Measurements from ENCODE around the gene USP11.

The USP11 gene

DNA sequence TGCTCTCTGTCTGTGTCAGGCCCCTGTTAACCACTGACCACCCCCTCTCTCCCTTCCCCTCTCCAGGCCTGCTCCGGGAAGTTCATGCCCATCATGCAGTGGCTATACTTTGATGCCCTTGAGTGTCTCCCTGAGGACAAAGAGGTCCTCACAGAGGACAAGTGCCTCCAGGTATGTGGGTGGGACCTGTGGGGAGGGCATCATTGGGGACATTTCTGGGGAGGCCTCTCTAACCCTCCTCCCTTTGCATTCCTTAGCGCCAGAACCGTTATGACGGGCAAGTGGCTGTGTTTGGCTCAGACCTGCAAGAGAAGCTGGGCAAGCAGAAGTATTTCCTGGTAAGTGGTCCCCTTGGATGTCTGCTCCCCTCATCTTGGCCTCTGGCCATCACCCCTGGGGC, 29.9 kb upstream of the USP11 start:
- FAIRE-seq: no peak
- no peak for DNase-seq (ENCODE audit: low spot score)

DNA sequence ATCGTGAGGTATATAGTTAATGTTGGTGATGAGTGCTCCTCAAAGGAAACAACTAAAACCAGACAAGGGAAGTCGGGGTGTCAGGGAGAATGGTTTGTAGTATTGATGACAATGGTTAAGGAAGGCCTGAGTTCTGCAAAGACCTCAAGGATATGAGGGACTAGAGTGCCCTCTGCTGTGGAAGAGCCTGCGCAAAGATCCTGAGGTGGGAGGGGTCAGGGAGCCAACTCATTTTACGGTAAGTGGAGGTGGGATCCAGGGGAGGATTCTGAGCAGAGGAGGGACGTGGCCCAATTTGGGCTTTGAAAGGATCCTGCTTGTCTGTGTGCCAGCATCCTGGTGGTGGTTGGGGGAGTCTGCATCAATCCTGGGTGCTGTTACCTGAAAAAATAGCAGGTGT, 27.8 kb upstream of the USP11 start:
- DNase-seq (ENCODE audit: low spot score) (no peak), FAIRE-seq (no peak)

- FAIRE-seq: no peak
- DNase-seq (ENCODE audit: low spot score): no peak
Measured at GRCh38 chrX:47206316-47206715, 26.5 kb upstream of the USP11 start.

- FAIRE-seq: no peak
Measured at GRCh38 chrX:47208108-47208507, 24.7 kb upstream of the USP11 start.

DNA sequence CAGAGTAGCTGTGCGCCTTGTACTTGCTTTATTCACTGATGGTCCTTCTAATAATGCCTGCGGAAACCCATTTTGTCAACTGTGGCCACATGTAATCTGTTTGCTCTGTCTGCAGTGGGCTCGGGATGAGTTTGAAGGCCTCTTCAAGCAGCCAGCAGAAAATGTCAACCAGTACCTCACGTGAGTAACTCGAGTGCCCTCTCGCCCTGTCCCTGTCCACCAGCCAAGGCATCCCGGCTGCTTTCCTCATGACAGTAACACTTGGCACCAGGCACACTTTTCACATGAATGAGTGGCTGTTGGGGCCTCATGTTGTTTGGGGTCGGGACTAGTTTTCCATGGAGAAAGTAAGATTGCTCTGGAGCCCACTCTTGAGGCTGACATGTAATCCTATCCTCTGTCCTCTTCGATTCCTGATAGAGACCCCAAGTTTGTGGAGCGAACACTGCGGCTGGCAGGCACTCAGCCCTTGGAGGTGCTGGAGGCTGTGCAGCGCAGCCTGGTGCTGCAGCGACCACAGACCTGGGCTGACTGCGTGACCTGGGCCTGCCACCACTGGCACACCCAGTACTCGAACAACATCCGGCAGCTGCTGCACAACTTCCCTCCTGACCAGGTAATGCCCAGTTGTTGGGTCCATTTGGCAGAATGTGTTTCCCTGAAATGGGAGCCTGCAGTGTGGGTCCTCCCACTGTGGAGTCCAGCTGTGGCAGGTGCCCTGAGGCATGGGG, 23.1 kb upstream of the USP11 start:
- DNase-seq (ENCODE audit: low spot score): no peak
- FAIRE-seq: no peak

More at GRCh38 chrX:47208108-47208507, 24.7 kb upstream of the USP11 start:
- DNase-seq (ENCODE audit: low spot score): no peak

GRCh38 chrX:47210661-47211425, 22.0 kb upstream of the USP11 start:
- no peak for DNase-seq (ENCODE audit: low spot score)
- no peak for FAIRE-seq

DNA sequence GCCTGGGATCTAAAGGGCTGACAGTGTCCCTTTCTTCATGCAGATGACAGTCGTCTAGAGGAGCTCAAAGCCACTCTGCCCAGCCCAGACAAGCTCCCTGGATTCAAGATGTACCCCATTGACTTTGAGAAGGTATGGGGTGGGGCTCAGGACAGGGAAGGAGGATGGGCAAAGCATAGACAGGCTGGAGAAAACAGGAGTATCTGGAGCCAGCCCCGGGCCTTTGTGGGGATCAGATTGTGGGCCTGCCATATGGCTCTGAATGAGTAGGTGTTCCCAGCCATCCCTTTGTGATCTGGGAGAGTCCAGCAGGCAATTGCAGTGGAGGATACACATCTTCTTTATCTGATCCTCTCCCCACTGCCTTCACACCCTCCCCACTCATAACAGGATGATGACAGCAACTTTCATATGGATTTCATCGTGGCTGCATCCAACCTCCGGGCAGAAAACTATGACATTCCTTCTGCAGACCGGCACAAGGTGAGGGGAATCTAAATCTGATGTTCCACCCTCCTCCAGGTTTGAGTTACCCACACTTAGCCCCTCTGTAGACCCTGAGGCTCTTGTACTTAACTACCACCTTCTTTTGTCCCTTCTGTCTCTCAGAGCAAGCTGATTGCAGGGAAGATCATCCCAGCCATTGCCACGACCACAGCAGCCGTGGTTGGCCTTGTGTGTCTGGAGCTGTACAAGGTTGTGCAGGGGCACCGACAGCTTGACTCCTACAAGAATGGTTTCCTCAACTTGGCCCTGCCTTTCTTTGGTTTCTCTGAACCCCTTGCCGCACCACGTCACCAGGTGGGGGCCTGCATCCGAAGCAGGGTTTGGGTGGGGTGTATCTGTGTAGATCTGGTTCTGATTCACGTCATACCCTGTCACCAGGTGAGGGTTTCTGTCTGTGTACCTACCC, 20.2 kb upstream of the USP11 start:
- FAIRE-seq: no peak
- no peak for DNase-seq (ENCODE audit: low spot score)

DNA sequence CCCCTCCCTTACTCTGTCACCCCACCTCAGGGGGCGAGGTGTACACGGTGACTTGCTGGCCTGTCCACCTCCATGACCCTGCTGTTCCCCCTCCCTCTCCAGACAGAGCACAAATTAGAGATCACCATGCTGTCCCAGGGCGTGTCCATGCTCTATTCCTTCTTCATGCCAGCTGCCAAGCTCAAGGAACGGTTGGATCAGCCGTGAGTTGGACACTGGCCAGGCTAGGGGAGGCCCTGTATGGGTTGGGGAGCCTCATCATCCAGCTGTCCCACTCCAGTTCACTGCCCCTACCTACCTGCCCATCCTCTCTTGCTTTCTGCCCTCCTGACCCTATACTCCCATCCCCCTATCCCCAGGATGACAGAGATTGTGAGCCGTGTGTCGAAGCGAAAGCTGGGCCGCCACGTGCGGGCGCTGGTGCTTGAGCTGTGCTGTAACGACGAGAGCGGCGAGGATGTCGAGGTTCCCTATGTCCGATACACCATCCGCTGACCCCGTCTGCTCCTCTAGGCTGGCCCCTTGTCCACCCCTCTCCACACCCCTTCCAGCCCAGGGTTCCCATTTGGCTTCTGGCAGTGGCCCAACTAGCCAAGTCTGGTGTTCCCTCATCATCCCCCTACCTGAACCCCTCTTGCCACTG, 18.3 kb upstream of the USP11 start:
- DNase-seq (ENCODE audit: low spot score): no peak
- no peak for FAIRE-seq

- FAIRE-seq: no peak
- DNase-seq (ENCODE audit: low spot score): no peak
Measured at GRCh38 chrX:47215291-47215900, 17.4 kb upstream of the USP11 start.

DNA sequence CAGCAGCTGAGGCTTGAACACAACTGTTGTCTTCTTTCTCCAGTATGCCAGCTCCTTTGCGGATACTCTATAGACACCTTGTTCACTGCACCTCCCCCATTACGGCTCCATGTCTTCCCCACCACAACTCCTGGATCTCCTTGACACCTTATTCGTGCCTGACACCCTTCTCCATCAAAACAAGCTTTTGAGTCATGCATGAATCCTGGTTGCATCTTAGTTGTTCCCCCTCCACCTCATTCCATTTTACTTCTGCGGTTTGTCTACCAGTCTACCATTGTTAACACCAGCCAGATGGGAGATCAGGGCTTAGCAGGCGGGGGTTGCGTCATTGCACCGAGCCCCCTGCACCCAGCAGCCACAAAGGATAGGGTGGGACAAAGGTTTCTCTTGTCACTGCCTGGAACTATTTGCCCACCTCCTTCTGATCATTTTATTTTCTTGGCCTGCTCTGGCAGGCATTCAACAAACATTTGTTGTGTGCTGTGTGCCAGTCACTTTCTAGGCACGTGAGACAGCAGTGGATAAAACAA, 16.4 kb upstream of the USP11 start:
- no peak for FAIRE-seq

GRCh38 chrX:47217121-47217851, 15.5 kb upstream of the USP11 start:
- FAIRE-seq (peak; percentile 21), DNase-seq (ENCODE audit: low spot score) (peak; percentile 48)

More for the DNA sequence above, 16.4 kb upstream of the USP11 start:
- DNase-seq (ENCODE audit: low spot score): no peak

- FAIRE-seq (peak; percentile 97), DNase-seq (ENCODE audit: low spot score) (peak; percentile 97)
Measured at GRCh38 chrX:47217852-47218279, 14.9 kb upstream of the USP11 start.

DNA sequence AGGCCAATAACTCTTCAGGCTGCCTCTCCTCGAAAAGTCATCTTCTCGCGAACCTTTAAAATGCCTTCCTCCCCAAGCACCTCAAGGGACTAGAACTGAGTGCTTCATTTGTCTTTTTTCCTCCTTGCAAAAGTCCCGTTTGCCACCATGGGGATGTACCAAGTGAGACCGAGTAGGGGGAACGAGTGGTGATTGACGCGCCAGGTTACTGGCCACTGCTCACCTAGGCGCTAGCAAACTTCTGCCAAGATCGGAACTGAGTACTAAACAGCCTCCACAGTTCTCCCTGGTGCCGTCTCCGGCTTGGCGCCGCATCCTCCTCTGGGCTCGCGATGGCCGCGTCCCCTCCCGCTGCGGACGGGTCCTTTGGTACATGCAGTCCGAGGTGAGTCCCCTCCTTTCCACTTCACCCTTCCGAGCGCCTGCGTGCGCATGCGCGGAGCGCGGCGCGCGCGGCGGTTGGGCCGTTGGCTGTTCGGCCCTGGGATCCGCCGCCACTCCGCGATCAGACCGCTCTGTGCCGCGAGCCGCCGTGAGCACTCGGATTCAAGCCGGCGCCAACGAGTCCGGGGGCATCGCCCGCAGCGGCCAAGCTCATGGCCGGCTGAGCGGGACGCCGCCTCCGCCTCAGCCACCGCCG, 14.4 kb upstream of the USP11 start, which contains the start of gene CDK16:
Gene CDK16 (plus strand): TSS at position 402 of the 640 bp plus-strand sequence. CDS start 4,877 bp downstream, outside the sequence.
- FAIRE-seq: no peak
- peak; percentile 65 for DNase-seq (ENCODE audit: low spot score)

GRCh38 chrX:47218920-47219815, 13.6 kb upstream of the USP11 start:
- DNase-seq (ENCODE audit: low spot score) (no peak), FAIRE-seq (no peak)

DNA sequence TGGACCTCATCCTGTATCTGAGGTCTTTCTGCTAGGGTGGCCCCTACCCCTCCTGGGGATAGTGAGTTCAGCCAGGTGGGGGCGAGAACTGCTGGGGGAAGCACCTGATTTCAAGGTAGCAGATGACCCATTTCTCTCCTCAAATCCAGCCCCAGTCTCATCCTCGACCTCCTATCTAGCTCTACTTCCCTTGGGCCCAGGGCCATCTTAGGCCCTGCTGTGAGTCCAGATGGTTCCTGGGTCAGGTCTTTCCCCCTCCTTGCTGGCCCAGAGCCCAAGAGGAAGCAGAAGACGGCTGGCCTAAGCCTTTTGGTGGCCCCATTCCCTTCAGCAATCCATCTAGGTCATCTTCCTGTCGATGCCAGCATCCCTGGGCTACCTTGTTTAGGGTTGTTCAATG, 11.1 kb upstream of the USP11 start:
- no peak for FAIRE-seq
- DNase-seq (ENCODE audit: low spot score): no peak

- DNase-seq (ENCODE audit: low spot score) (no peak), FAIRE-seq (no peak)
Measured at GRCh38 chrX:47222751-47223350, 10.0 kb upstream of the USP11 start.

DNA sequence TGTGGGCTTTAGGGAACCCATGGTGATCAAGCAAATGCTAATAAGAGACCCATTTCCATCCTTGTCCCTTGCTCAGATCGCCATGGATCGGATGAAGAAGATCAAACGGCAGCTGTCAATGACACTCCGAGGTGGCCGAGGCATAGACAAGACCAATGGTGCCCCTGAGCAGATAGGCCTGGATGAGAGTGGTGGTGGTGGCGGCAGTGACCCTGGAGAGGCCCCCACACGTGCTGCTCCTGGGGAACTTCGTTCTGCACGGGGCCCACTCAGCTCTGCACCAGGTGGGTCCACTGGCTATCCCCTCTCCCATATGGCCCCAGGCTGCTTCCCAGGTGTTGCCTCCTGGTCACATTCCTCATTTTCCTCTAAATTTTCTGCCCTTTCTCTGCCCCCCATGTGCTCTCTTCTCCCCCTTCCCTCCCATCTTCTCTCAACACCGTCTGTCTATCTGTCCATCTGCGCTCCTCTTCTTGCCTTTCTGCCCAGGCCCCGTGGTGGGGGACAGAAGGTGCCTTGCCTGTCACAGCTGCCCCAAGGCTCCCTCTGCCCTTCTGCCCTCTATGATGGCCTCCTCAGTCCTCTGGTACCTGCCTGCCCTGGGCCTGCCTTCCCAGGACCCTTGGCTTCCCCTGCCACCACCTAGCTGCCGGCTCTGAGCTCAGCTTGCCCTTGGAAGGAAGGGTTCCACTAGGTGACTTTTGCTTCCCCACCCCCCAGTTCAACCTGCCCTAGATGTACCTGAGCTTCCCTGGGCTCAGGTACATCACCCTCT, 9.1 kb upstream of the USP11 start:
- DNase-seq (ENCODE audit: low spot score) (no peak), FAIRE-seq (no peak)
